ENCODE measurements around the gene ATL3. TPM values are rescaled to one million over a fixed set of nuclear protein-coding genes. Genes with fewer than 3 reads are reported as not detected.

Gene ATL3
- total and polyA plus RNA-seq, 4 donors = 5.9 to 33.6 (median 16.2) TPM

GRCh38 chr11:63681321-63682065, 10.3 kb upstream of the ATL3 start, which contains the start of gene RTN3:
Gene RTN3, plus strand, starts transcription at chr11:63681500. Its CDS starts 137 bp downstream, at chr11:63681637.
- Histone ChIP-seq H3K27me3 (ENCODE audit: control insufficient read depth in 4 of 4, insufficient read depth in 4 of 4, low read length in 3 of 4) (no peaks in the 10 kb centered on the region), H3K4me3 (ENCODE audit: low read depth in 1 of 3, low read length in 3 of 3) (peak within 1 kb of the TSS; percentile 86 to 91 (median 90)), H3K36me3 (ENCODE audit: control insufficient read depth in 4 of 4, insufficient read depth in 3 of 4, low read depth in 1 of 4, low read length in 3 of 4) (no peaks in the 10 kb centered on the region), H3K9ac (ENCODE audit: low read depth in 1 of 2, low read length in 2 of 2) (peak within 1 kb of the TSS; percentile 67 to 88), H3K27ac (ENCODE audit: low read depth in 1 of 2, low read length in 2 of 2) (peak within 1 kb of the TSS; percentile 95 to 97), H3K9me3 (ENCODE audit: control insufficient read depth in 4 of 4, low read length in 3 of 4) (no peaks in the 10 kb centered on the region), H3K4me1 (ENCODE audit: control insufficient read depth in 4 of 4, insufficient read depth in 4 of 4, low read length in 3 of 4) (peaks cover 0 to 19% (median 14%) of the 10 kb centered on the region in 4 donors)
- peak; percentile 97 for DNase-seq (ENCODE audit: low spot score)
- WGBS = under 1% methylated on average over 74 of the region's 74 CpGs
- TF ChIP-seq YY1 (IDR thresholded peaks at IDR 0.05) (peak; percentile 37), HNF4G (IDR thresholded peaks at IDR 0.05) (no peak), SP1 (IDR thresholded peaks at IDR 0.05) (peak; percentile 47), RXRA (IDR thresholded peaks at IDR 0.05) (peak in 1 of 2 donors; percentile 4), JUND (IDR thresholded peaks at IDR 0.05) (peak in 1 of 2 donors; percentile 63), REST (IDR thresholded peaks at IDR 0.05) (peak; percentile 83), TAF1 (conservative IDR thresholded peaks at IDR 0.05) (peak; percentile 95), FOXA2 (IDR thresholded peaks at IDR 0.05) (no peak)

GRCh38 chr11:63680834-63681320, 9.7 kb upstream of the ATL3 start:
- Histone ChIP-seq H3K9ac (ENCODE audit: low read depth in 1 of 2, low read length in 2 of 2) (peak overlapping the region in 1 of 2 donors; percentile 13), H3K27ac (ENCODE audit: low read depth in 1 of 2, low read length in 2 of 2) (peak overlapping the region in 1 of 2 donors; percentile 97), H3K27me3 (ENCODE audit: control insufficient read depth in 4 of 4, insufficient read depth in 4 of 4, low read length in 3 of 4) (no peaks in the 10 kb centered on the region), H3K4me3 (ENCODE audit: low read depth in 1 of 3, low read length in 3 of 3) (peak overlapping the region; percentile 22 to 41 (median 38)), H3K9me3 (ENCODE audit: control insufficient read depth in 4 of 4, low read length in 3 of 4) (no peaks in the 10 kb centered on the region), H3K4me1 (ENCODE audit: control insufficient read depth in 4 of 4, insufficient read depth in 4 of 4, low read length in 3 of 4) (peaks cover 0 to 19% (median 14%) of the 10 kb centered on the region in 4 donors), H3K36me3 (ENCODE audit: control insufficient read depth in 4 of 4, insufficient read depth in 3 of 4, low read depth in 1 of 4, low read length in 3 of 4) (no peaks in the 10 kb centered on the region)
- no peak for TF ChIP-seq SP1 (IDR thresholded peaks at IDR 0.05)
- no peak for TF ChIP-seq EGR1 (IDR thresholded peaks at IDR 0.05; ENCODE audit: low read depth in 2 of 2)
- no peak for TF ChIP-seq HNF4G (IDR thresholded peaks at IDR 0.05)
- no peak for DNase-seq (ENCODE audit: low spot score)
- 20% methylated on average over 18 of the region's 18 CpGs for WGBS

- no peak overlapping the region for H3K4me3 ChIP-seq (ENCODE audit: low read depth in 1 of 3, low read length in 3 of 3)
- H3K9me3 ChIP-seq (ENCODE audit: control insufficient read depth in 4 of 4, low read length in 3 of 4) = no peaks in the 10 kb centered on the region
- peak overlapping the region in 1 of 2 donors; percentile 12 for H3K27ac ChIP-seq (ENCODE audit: low read depth in 1 of 2, low read length in 2 of 2)
- no peak for DNase-seq (ENCODE audit: low spot score)
- 88% methylated on average over 4 of the region's 4 CpGs for WGBS
- TF ChIP-seq HNF4G (IDR thresholded peaks at IDR 0.05) (no peak), HNF4A (conservative IDR thresholded peaks at IDR 0.05) (no peak), REST (IDR thresholded peaks at IDR 0.05) (no peak), EGR1 (IDR thresholded peaks at IDR 0.05; ENCODE audit: low read depth in 2 of 2) (no peak)
- no peaks in the 10 kb centered on the region for H3K27me3 ChIP-seq (ENCODE audit: control insufficient read depth in 4 of 4, insufficient read depth in 4 of 4, low read length in 3 of 4)
- no peaks in the 10 kb centered on the region for H3K36me3 ChIP-seq (ENCODE audit: control insufficient read depth in 4 of 4, insufficient read depth in 3 of 4, low read depth in 1 of 4, low read length in 3 of 4)
- H3K4me1 ChIP-seq (ENCODE audit: control insufficient read depth in 4 of 4, insufficient read depth in 4 of 4, low read length in 3 of 4) = peaks cover 5 to 11% (median 8%) of the 10 kb centered on the region in 4 donors
- H3K9ac ChIP-seq (ENCODE audit: low read depth in 1 of 2, low read length in 2 of 2) = no peak overlapping the region
Observed at GRCh38 chr11:63673579-63673978, 2.4 kb upstream of the ATL3 start.

All from liver (tissue), 9 donors.